HG02973 (cell line): Measurements from ENCODE around the gene HECA.
"Not testable (repeated sequence)": the region's sequence is repeated elsewhere in the genome, so short reads cannot be mapped to it uniquely, and the experiment has no call there.

Source experiments
- ATAC-seq: cut with Tn5 transposase; IDR thresholded peaks from one replicate; pipeline ENCODE4 v1.9.1; 2021; ENCODE audit warnings: moderate library complexity; ENCODE audit not compliant: unreplicated experiment

HECA gene, protein sequence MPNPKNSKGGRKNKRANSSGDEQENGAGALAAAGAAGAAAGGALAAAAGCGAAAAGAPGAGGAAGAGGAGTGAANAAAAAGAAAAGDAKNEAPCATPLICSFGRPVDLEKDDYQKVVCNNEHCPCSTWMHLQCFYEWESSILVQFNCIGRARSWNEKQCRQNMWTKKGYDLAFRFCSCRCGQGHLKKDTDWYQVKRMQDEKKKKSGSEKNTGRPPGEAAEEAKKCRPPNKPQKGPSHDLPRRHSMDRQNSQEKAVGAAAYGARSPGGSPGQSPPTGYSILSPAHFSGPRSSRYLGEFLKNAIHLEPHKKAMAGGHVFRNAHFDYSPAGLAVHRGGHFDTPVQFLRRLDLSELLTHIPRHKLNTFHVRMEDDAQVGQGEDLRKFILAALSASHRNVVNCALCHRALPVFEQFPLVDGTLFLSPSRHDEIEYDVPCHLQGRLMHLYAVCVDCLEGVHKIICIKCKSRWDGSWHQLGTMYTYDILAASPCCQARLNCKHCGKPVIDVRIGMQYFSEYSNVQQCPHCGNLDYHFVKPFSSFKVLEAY

GRCh38 chr6:139134817-139135577 is at the start of gene HECA:
Gene HECA (plus strand): TSS chr6:139135080. CDS start chr6:139135397, 317 bp downstream.
- peak; percentile 87 for ATAC-seq

DNA sequence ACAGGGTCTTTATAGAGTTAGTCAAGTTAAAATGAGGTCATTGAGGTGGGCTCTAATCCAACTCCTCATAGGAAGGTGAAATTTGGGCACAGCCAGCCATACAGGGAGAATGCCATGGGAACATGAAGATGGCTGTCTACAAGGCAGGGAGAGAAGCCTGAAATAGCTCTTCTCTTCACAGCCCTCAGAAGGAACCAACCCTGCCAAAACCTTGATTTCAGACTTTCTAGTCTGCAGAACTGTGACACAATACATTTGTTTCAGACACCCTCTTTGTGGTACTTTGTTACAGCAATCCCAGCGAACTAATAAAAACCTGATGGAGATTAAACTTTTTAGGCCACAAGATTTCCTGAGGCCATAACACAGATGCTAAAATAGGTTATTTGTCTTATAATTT is 43.1 kb upstream of the HECA start:
- no peak for ATAC-seq

GRCh38 chr6:139099984-139100383 is 34.9 kb upstream of the HECA start:
- ATAC-seq: peak; percentile 88

DNA sequence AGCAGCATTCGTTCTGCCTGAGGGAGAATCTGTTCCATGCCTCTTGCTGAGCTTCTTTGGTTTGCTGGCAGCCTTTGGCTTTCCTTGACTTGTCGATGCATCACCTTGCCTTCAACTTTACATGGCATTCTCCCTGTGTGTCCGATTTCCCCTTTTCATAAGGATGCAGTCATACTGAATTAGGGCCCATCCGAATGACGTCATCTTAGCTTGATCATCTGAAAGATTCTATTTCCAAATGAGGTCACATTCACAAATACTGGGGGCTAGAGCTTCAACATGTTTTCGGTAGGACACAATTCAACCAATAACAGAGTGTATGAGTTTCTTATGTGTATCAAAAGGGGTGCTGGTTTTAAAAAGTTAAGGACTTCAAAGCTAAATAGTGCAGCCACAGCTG is 27.8 kb upstream of the HECA start:
- no peak for ATAC-seq

GRCh38 chr6:139108378-139108777 is 26.5 kb upstream of the HECA start:
- ATAC-seq: no peak

DNA sequence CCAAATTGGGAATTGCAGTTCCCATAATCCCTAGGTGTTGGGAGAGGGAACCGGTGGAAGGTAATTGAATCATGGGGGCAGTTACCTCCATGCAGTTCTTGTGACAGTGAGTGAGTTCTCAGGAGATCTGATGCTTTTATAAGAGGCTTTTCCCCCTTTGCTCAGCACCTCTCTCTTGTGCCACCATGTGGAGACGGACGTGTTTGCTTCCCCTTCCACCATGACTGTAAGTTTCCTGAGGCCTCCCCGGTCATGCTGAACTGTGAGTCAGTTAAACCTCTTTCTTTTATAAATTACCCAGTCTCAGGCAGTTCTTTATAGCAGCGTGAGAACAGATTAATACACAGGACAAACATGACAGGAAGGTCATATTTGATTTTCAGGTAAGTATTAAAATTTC is 25.3 kb upstream of the HECA start:
- ATAC-seq: no peak

GRCh38 chr6:139112146-139112545 is 22.7 kb upstream of the HECA start:
- ATAC-seq: no peak

- no peak for ATAC-seq
Observed at GRCh38 chr6:139112561-139112960, 22.3 kb upstream of the HECA start.

GRCh38 chr6:139114746-139115145 is 20.1 kb upstream of the HECA start:
- no peak for ATAC-seq

DNA sequence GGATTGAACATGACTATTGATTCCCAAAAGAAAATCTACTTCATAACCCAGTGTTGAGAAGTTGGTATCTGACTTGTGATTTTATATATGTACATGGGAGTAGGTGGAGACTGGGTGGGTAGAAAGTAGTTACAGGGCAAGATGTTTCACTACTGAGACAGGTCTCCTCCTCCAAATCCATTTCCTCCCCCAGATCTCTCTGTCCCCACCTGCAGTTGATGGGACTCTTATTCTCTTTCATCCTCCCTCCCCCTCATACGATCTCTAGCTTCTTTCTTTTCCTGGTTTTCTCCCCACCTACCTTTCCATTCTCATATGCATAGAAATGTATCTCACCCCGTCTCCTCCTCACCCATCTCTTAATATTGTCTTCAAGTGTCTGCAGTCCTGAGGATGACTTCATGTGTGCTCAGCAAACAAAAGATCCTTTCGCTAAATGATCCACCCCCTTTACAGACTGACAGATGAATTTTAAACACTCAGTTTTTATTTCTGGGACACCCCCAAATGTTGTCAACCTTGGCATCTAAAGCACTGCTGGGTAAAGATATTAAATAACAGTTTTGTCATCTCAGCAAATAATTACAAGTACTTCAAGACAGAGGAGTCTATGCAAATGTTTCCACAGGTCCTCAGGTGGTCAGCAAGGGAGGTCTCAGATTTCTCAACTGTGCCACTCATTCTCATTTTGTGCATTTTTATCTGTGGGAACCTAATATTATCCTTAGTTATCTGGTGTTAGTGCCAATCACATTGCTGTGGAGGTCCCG is 18.7 kb upstream of the HECA start:
- no peak for ATAC-seq

- no peak for ATAC-seq
Observed at GRCh38 chr6:139117734-139118133, 17.1 kb upstream of the HECA start.

- ATAC-seq: no peak
Observed at GRCh38 chr6:139119552-139119951, 15.3 kb upstream of the HECA start.

GRCh38 chr6:139122823-139123222 is 12.1 kb upstream of the HECA start:
- not testable (repeated sequence) for ATAC-seq

DNA sequence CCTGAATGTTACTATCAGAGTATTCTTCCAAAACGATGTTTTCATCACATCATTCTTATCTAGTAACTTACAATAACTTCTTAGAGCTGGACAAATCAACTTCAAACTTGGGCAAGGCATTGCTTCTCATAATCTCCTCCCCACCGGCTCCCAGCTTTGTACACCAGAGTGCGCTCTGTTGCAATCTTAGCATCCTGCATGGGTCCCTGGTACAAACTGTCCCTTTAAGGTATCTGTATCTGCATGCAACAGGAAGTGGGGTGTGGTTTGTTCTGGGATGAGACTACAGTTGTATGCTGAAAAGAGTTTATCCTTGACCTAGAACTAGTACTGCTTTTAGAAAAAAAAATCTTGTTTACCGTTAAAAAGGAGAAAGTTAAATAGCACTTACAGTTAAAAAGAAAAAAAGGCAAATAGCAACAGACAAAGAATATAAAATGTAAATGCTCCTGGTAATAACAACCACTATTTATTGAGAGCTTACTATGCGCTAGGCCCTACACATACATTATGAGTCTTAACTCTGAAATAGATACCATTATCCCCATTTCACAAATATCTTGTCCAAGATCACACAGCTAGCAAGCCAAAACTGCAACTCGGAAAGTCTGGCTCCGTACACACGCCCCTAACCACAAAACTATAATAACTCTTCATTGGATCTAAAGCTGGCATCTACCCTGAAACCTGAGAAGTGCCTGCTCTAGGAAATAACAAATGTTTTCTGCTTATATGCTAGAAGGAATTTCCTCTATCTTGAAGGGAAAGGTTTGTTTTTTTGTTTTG is 9.8 kb upstream of the HECA start:
- peak; percentile 100 for ATAC-seq

DNA sequence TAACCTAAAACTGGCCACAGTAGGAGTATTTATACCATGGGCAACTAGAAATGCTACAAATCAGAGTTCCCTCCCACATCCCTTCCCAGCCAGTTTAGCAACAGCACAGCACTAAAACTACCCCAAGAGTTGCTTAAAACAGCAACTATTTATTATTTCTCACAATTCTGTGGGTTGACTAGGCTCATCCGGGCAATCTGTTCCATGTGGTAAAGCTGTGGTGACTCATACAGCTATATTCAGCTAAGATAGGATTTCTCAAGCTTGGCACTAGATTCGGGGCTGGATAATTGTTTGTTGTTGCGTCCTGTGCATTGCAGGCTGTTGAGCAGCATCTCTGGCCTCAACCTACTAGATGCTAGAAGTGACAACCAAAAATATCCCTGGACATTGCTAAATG is 8.6 kb upstream of the HECA start:
- ATAC-seq: no peak

DNA sequence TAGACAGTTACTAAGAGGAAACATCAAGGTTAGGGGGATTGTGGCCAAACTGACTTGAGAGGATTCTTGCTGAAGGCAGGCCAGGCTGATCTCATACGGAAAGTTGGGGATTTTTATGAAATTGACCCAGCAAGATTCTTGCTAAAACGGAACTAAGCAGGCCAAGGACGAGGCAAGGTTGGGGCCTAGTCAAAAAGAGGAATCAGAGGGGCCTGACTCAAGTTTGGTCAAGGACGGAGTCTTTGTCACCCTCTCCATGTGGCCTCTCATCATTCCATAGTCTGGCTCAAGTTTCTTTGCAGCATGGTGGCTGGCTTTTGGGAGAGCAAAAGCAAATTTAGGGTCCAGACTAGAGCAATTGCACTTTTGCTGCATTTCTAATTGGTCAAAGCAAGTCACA is 7.9 kb upstream of the HECA start:
- no peak for ATAC-seq

DNA sequence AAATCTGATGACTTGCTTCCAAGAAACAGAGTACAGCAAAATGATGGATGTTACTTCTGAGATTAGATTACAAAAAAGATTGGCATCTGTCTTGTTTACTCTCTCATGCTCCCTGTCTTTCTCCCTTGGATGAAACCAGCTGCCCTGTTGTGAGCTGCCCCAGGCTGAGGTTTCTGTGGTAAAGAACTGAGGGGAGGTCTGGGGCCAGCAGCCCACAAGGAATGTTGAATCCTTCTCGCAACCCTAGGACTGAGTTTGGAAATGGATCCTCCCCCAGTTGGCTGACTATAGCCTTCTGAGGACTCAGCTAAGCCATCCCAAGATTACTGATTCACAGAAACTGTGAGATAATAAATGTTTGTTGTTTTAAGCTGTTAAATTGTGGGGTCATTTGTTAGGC is 5.6 kb upstream of the HECA start:
- no peak for ATAC-seq

DNA sequence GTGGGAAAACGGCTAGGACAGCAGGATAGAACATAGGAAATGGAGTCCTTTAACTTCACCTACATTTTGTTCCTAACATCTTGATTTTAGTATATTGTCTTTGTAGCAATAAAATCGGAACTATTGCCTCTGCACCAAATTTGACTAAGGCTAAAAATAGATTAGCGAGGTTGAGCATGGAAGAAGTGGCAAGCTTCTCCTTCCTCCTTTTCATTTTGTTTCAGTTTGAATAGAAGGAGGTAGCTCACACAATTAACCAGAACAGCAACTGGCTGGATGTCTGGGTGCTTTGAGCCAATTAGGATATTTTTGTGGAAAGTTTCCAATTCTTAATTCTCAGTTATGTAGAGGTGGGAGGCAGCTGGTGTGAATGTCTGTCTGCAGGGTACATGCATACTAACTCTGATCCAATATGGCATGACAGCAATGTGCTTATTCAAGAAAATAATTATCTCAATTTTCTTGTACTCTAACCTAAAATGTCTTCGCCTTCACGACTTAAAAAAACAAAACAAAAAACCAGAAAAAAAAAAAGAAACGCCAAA is 3.1 kb upstream of the HECA start:
- ATAC-seq: no peak

DNA sequence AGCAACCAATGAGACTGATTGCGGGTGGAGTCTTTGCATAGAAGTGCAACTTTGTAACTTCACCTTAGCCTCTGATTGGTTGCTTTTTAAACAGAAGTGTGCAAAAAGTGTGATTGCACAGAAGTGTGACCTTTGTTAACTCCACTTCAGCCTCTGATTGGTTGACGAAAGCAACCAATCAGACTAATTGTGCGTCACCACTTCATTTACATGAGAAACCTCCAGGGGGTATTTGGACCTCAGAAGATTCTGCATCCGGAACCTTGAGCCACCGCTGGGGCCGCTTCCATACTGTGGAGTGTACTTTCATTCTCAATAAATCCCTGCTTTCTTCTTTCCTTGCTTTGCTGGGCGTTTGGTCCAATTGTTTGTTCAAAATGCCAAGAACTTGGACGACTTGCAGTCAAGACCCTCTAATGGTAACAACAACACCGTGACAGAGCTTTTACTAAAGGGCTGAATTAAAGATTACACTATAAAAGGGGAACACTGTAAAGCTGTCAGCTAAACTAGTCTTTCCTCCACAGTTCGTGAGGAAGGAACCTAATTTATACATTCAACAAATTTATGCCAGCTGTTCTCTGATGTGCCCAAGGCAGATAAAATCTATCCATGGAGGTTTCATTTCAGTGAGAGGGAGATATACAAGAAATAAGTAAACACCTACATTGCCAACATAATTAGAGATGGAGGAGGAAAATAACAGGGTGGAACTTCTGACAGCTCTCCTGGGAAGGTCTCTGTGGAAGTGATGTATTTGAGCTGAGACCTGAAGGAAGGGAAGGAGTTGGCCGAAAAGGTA is 1.4 kb upstream of the HECA start:
- ATAC-seq: no peak

DNA sequence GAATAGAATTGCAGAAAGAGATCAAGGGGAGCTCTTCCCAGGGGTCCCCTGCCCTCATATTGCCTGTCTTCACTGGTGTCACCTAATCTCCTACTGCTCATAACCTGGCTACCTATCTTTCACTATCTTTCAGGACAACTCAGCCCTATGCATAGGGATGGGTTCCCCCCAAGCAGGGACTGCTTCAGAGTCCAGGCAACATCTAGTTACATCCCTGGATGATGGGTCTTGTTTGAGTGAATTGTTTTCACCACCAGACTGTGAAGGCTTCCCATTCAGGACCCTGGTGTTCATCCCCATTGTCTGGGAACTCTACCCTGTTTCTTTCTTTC is 850 bp upstream of the HECA start:
- no peak for ATAC-seq
